ENCODE data around the gene NDUFB4.

NDUFB4 gene

GRCh38 chr3:120561251-120562045, 34.7 kb upstream of the NDUFB4 start:
- peak overlapping the region; percentile 11 for H3K9ac ChIP-seq (ENCODE audit: low read length)
- H3K27me3 ChIP-seq (ENCODE audit: control insufficient read depth, insufficient read depth, low read length): peaks cover 11% of the 10 kb centered on the region
- peaks cover 21% of the 10 kb centered on the region for H3K4me1 ChIP-seq (ENCODE audit: control insufficient read depth, low read depth, low read length)
- H3K27ac ChIP-seq (ENCODE audit: low read length): peak overlapping the region; percentile 17
- H3K36me3 ChIP-seq (ENCODE audit: control insufficient read depth, low read depth, low read length): no peaks in the 10 kb centered on the region
- H3K9me3 ChIP-seq (ENCODE audit: control insufficient read depth, low read depth, low read length): no peaks in the 10 kb centered on the region
- H3K4me3 ChIP-seq (ENCODE audit: low read length): peak overlapping the region; percentile 15

GRCh38 chr3:120563356-120564022, 32.6 kb upstream of the NDUFB4 start:
- H3K9ac ChIP-seq (ENCODE audit: low read length): no peak overlapping the region
- H3K27ac ChIP-seq (ENCODE audit: low read length): no peak overlapping the region
- H3K9me3 ChIP-seq (ENCODE audit: control insufficient read depth, low read depth, low read length): no peaks in the 10 kb centered on the region
- H3K36me3 ChIP-seq (ENCODE audit: control insufficient read depth, low read depth, low read length): no peaks in the 10 kb centered on the region
- no peak overlapping the region for H3K4me3 ChIP-seq (ENCODE audit: low read length)
- H3K4me1 ChIP-seq (ENCODE audit: control insufficient read depth, low read depth, low read length): peaks cover 38% of the 10 kb centered on the region
- peaks cover under 1% of the 10 kb centered on the region for H3K27me3 ChIP-seq (ENCODE audit: control insufficient read depth, insufficient read depth, low read length)

- Histone ChIP-seq H3K4me1 (ENCODE audit: control insufficient read depth, low read depth, low read length) (peaks cover 32% of the 10 kb centered on the region), H3K9ac (ENCODE audit: low read length) (no peak overlapping the region), H3K36me3 (ENCODE audit: control insufficient read depth, low read depth, low read length) (no peaks in the 10 kb centered on the region), H3K27me3 (ENCODE audit: control insufficient read depth, insufficient read depth, low read length) (no peaks in the 10 kb centered on the region), H3K27ac (ENCODE audit: low read length) (no peak overlapping the region), H3K9me3 (ENCODE audit: control insufficient read depth, low read depth, low read length) (no peaks in the 10 kb centered on the region), H3K4me3 (ENCODE audit: low read length) (no peak overlapping the region)
Observed at GRCh38 chr3:120566243-120566975, 29.7 kb upstream of the NDUFB4 start.

- Histone ChIP-seq H3K27me3 (ENCODE audit: control insufficient read depth, insufficient read depth, low read length) (no peaks in the 10 kb centered on the region), H3K36me3 (ENCODE audit: control insufficient read depth, low read depth, low read length) (no peaks in the 10 kb centered on the region), H3K4me1 (ENCODE audit: control insufficient read depth, low read depth, low read length) (peaks cover 27% of the 10 kb centered on the region), H3K9me3 (ENCODE audit: control insufficient read depth, low read depth, low read length) (no peaks in the 10 kb centered on the region), H3K27ac (ENCODE audit: low read length) (no peak overlapping the region), H3K9ac (ENCODE audit: low read length) (no peak overlapping the region), H3K4me3 (ENCODE audit: low read length) (no peak overlapping the region)
Observed at GRCh38 chr3:120567370-120568201, 28.6 kb upstream of the NDUFB4 start.

DNA sequence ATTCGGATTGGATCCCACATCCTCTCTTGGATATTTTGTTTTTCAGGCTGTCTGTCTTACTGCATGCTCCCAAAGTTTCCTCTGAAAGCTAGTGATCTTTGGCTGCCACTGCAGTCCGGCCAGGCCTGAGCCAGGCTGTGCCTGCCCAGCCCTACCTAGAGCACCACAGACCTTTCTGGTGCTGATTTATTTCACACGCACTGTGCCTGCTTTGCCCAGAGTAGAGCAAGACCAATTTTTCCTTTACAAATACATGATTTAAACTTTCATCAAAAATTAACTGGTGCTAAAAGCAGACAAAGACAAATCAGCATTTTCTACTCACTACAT, 28.0 kb upstream of the NDUFB4 start:
- H3K36me3 ChIP-seq (ENCODE audit: control insufficient read depth, low read depth, low read length): no peaks in the 10 kb centered on the region

DNA sequence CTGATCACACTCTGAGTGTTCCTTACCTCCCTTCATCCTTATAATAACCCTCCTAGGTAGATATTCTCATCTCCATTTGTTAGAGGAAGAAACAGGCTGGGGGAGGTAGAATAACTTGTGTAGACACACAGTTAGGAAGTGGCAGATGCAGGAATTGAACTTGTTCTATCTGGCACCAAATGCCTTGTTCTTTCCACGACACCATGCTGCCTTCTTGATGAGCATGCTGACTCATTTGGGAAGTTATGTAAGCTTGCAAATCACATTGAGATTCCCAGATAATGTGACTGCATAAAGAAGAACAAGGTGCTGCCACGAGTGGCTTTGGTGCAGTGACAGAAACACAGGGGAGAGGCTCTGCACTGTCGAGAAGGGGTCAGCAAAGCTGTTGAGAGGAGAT, 27.5 kb upstream of the NDUFB4 start:
- no peaks in the 10 kb centered on the region for H3K36me3 ChIP-seq (ENCODE audit: control insufficient read depth, low read depth, low read length)
- no peaks in the 10 kb centered on the region for H3K27me3 ChIP-seq (ENCODE audit: control insufficient read depth, insufficient read depth, low read length)
- H3K4me1 ChIP-seq (ENCODE audit: control insufficient read depth, low read depth, low read length): peaks cover 27% of the 10 kb centered on the region
- H3K9ac ChIP-seq (ENCODE audit: low read length): no peak overlapping the region
- no peak overlapping the region for H3K27ac ChIP-seq (ENCODE audit: low read length)
- no peak overlapping the region for H3K4me3 ChIP-seq (ENCODE audit: low read length)
- H3K9me3 ChIP-seq (ENCODE audit: control insufficient read depth, low read depth, low read length): no peaks in the 10 kb centered on the region

More for the DNA sequence above, 28.0 kb upstream of the NDUFB4 start:
- H3K9me3 ChIP-seq (ENCODE audit: control insufficient read depth, low read depth, low read length): no peaks in the 10 kb centered on the region
- H3K27me3 ChIP-seq (ENCODE audit: control insufficient read depth, insufficient read depth, low read length): no peaks in the 10 kb centered on the region
- H3K9ac ChIP-seq (ENCODE audit: low read length): no peak overlapping the region
- H3K4me1 ChIP-seq (ENCODE audit: control insufficient read depth, low read depth, low read length): peaks cover 27% of the 10 kb centered on the region
- H3K4me3 ChIP-seq (ENCODE audit: low read length): no peak overlapping the region
- H3K27ac ChIP-seq (ENCODE audit: low read length): no peak overlapping the region

- Histone ChIP-seq H3K27ac (ENCODE audit: low read length) (no peak overlapping the region), H3K27me3 (ENCODE audit: control insufficient read depth, insufficient read depth, low read length) (no peaks in the 10 kb centered on the region), H3K9ac (ENCODE audit: low read length) (no peak overlapping the region), H3K4me3 (ENCODE audit: low read length) (no peak overlapping the region), H3K4me1 (ENCODE audit: control insufficient read depth, low read depth, low read length) (peaks cover 27% of the 10 kb centered on the region), H3K36me3 (ENCODE audit: control insufficient read depth, low read depth, low read length) (no peaks in the 10 kb centered on the region), H3K9me3 (ENCODE audit: control insufficient read depth, low read depth, low read length) (no peaks in the 10 kb centered on the region)
Observed at GRCh38 chr3:120569222-120570057, 26.7 kb upstream of the NDUFB4 start.

DNA sequence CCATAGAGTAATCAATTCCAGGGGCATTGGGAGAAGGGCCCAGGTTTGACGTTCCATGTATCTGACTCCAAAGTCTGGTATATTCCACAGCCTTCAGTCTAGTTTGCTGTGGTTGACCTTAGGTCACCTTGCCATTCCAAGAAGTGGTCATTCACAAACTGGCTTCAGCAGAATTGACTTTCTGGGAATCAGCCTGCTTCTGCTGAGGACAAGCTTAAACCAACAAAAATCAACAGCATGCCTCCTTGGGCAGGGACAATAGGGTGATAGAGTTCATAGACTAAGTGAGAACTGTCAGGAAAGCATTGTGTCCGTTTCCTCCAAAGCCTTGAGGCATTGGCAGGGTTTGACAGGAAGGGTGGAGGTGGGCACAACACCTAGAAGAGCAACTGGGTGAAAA, 24.1 kb upstream of the NDUFB4 start:
- Histone ChIP-seq H3K27ac (ENCODE audit: low read length) (no peak overlapping the region), H3K9me3 (ENCODE audit: control insufficient read depth, low read depth, low read length) (no peaks in the 10 kb centered on the region), H3K9ac (ENCODE audit: low read length) (no peak overlapping the region), H3K4me1 (ENCODE audit: control insufficient read depth, low read depth, low read length) (peaks cover 23% of the 10 kb centered on the region), H3K27me3 (ENCODE audit: control insufficient read depth, insufficient read depth, low read length) (no peaks in the 10 kb centered on the region), H3K4me3 (ENCODE audit: low read length) (no peak overlapping the region), H3K36me3 (ENCODE audit: control insufficient read depth, low read depth, low read length) (no peaks in the 10 kb centered on the region)

DNA sequence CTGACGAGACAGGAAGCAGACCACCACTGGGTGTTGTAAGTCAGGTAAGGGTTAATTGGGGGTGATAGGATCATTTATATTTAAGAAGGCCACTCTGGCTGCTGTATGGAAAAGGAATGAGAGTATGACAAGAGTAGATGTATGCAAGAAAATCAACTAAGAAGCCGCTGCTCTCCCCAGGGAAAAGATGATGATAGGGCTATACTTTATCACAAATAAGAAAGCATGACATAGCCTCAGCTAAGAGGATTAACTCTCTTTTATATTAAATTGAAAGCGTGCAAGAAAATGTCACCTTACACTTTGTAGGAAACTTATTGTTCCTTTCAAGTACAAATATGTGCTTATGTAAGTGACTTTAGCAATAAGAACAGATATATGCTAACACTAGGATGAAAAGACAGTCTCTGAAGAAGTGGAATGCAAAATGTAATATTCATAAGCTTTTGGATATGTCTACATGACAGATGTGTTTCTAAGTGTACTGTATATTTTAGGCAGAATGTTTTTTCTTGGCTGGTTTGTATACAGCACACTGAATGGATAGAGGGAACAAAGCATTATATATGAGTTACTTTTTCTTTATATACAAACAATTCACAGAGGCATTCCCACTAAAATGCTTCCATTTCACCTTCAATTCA, 8.7 kb upstream of the NDUFB4 start:
- Histone ChIP-seq H3K36me3 (ENCODE audit: control insufficient read depth, low read depth, low read length) (no peaks in the 10 kb centered on the region), H3K9me3 (ENCODE audit: control insufficient read depth, low read depth, low read length) (no peaks in the 10 kb centered on the region), H3K4me1 (ENCODE audit: control insufficient read depth, low read depth, low read length) (no peaks in the 10 kb centered on the region)

GRCh38 chr3:120595788-120596115, 384 bp upstream of the NDUFB4 start:
- no peak overlapping the region for H3K27ac ChIP-seq (ENCODE audit: low read length)
- H3K36me3 ChIP-seq (ENCODE audit: control insufficient read depth, low read depth, low read length): peaks cover 24% of the 10 kb centered on the region
- no peak overlapping the region for H3K9ac ChIP-seq (ENCODE audit: low read length)
- H3K4me1 ChIP-seq (ENCODE audit: control insufficient read depth, low read depth, low read length): peaks cover 14% of the 10 kb centered on the region
- peak overlapping the region; percentile 99 for H3K4me3 ChIP-seq (ENCODE audit: low read length)
- no peaks in the 10 kb centered on the region for H3K9me3 ChIP-seq (ENCODE audit: control insufficient read depth, low read depth, low read length)
- no peaks in the 10 kb centered on the region for H3K27me3 ChIP-seq (ENCODE audit: control insufficient read depth, insufficient read depth, low read length)

More for the DNA sequence above, 8.7 kb upstream of the NDUFB4 start:
- Histone ChIP-seq H3K27me3 (ENCODE audit: control insufficient read depth, insufficient read depth, low read length) (no peaks in the 10 kb centered on the region), H3K9ac (ENCODE audit: low read length) (no peak overlapping the region), H3K4me3 (ENCODE audit: low read length) (no peak overlapping the region), H3K27ac (ENCODE audit: low read length) (no peak overlapping the region)
